ENCODE results near the gene CORO7.

DNA sequence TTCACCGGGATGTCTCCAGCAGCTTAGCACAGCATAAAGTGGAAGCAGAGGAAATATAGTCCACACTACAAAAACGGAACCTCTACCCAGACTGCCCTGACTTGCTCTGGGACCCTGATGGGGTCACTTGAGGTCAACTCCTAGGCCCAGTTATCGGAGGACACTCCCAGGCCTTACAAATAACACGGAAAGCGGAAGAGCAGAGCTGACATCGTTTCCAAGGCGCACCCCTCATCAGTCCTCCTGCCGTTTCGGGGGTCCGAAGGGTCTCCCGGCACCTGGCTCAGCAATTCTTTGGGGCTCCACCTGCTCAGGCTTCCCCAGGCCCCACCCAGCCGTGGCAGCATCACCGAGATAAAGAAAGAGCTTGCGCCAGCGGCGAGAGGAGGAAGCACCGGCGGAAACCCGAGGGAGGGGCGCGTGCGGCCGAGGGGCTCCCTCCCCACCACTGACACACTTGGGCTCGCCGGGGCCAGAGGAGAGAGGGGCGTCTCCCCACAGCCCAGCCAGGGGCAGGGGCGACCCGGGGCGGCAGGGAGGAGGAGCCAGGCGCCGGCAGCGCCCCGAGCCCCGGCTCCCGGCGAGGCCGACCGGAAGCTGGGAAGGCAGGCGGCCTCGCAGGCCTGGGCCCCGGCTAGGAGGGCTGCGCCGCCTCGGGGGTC, 727 bp downstream of the CORO7 start:
- TF ChIP-seq, protein P1, sequence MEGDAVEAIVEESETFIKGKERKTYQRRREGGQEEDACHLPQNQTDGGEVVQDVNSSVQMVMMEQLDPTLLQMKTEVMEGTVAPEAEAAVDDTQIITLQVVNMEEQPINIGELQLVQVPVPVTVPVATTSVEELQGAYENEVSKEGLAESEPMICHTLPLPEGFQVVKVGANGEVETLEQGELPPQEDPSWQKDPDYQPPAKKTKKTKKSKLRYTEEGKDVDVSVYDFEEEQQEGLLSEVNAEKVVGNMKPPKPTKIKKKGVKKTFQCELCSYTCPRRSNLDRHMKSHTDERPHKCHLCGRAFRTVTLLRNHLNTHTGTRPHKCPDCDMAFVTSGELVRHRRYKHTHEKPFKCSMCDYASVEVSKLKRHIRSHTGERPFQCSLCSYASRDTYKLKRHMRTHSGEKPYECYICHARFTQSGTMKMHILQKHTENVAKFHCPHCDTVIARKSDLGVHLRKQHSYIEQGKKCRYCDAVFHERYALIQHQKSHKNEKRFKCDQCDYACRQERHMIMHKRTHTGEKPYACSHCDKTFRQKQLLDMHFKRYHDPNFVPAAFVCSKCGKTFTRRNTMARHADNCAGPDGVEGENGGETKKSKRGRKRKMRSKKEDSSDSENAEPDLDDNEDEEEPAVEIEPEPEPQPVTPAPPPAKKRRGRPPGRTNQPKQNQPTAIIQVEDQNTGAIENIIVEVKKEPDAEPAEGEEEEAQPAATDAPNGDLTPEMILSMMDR (conservative IDR thresholded peaks at IDR 0.05) = no peak
- TF ChIP-seq ZFX (IDR thresholded peaks at IDR 0.05) = peak; percentile 55; the same call in 1 of the 2 replicates
